A549 (cell line): ENCODE data around the gene ITPKC. TPM values are rescaled to one million over a fixed set of nuclear protein-coding genes. Genes with fewer than 3 reads are reported as not detected.
A peak's percentile ranks its signal among the peaks of the same experiment; 100 is the strongest.

Experiments used
- ATAC-seq, 2 experiments: fragments of 200-7000 bp in 1 of 2; fragments of >200 bp in 1 of 2; cut with Nextera tagmentation in 1 of 2; cut with Tn5 transposase in 1 of 2; 3 replicates each; pipeline versions ENCODE4 v1.8.0 to v1.9.1; 2018 to 2020; ENCODE audit warnings: mild to moderate bottlenecking in 1 of 2, moderate library complexity in 1 of 2
- CTCF ChIA-PET: fragments of 300-600 bp; sonication (Branson Sonifier 250); formaldehyde crosslinking; extraction: SDS; loops from one replicate; lab custom pipeline; 2021; ENCODE audit warnings: antibody characterized with exemption, inconsistent platforms; lab: Yijun Ruan, JAX
- POLR2A ChIA-PET: fragments of 350-600 bp; formaldehyde crosslinking; extraction: SDS; loops from one replicate; lab custom pipeline; 2021; ENCODE audit warnings: antibody characterized with exemption, inconsistent platforms; lab: Yijun Ruan, JAX
- DNase-seq, 2 experiments: peaks; one replicate each; pipeline versions ENCODE4 v3.0.0 to v3.0.0-alpha.2; 2011 to 2016; ENCODE audit warnings: low read depth in 1 of 2, low spot score in 1 of 2
- FAIRE-seq: peaks from 2 replicates; lab custom pipeline; 2011; peaks lifted over from hg19 to GRCh38; lab: Jason Lieb, UNC
- H3K27ac ChIP-seq, 2 experiments: fragments of >200 bp; sonication (Bioruptor Twin); formaldehyde crosslinking; 3 replicates each; pipeline ENCODE4 v1.5.1; 2016 to 2017
- H3K4me1 ChIP-seq: fragments of >200 bp; sonication (Bioruptor Twin); formaldehyde crosslinking; 3 replicates; pipeline ENCODE4 v1.6.1; 2016
- H3K4me2 ChIP-seq: fragments of >200 bp; sonication (Bioruptor Twin); formaldehyde crosslinking; 3 replicates; pipeline ENCODE4 v1.6.1; 2016
- H3K4me3 ChIP-seq: fragments of >200 bp; sonication (Bioruptor Twin); formaldehyde crosslinking; 3 replicates; pipeline ENCODE4 v1.5.1; 2016
- H3K9me3 ChIP-seq: fragments of >200 bp; sonication (Bioruptor Twin); formaldehyde crosslinking; 3 replicates; pipeline ENCODE4 v1.6.1; 2016
- BCL3 ChIP-seq: fragments of >200 bp; sonication (Bioruptor Twin); formaldehyde crosslinking; IDR thresholded peaks from 3 replicates; pipeline ENCODE4 v1.6.1; 2016
- BHLHE40 ChIP-seq: IDR thresholded peaks from 2 replicates; pipeline ENCODE4 v1.6.1; 2012; ENCODE audit warnings: low read depth, low read length, inconsistent platforms
- CHD2 ChIP-seq: fragments of 150-350 bp; IDR thresholded peaks from 2 replicates; pipeline ENCODE4 v1.6.1; 2014; ENCODE audit warnings: low read length; ENCODE audit not compliant: partially characterized antibody
- CHD4 ChIP-seq: fragments of 200-600 bp; sonication (generic); IDR thresholded peaks from 2 replicates; pipeline ENCODE4 v1.6.1; 2016; ENCODE audit warnings: antibody characterized with exemption, mild to moderate bottlenecking, borderline replicate concordance
- FOSB ChIP-seq: fragments of 250-450 bp; sonication (Bioruptor Pico); IDR thresholded peaks from 2 replicates; pipeline ENCODE4 v1.5.0; 2020; ENCODE audit warnings: mild to moderate bottlenecking, moderate library complexity
- GATA3 ChIP-seq: IDR thresholded peaks from 2 replicates; pipeline ENCODE4 v1.6.1; 2012; ENCODE audit warnings: borderline replicate concordance
- JUN ChIP-seq, 2 experiments: fragments of >200 bp; sonication (Bioruptor Twin); formaldehyde crosslinking; IDR thresholded peaks; 2 replicates in 1 of 2; 3 replicates in 1 of 2; pipeline ENCODE4 v1.6.1; 2016 to 2017
- KDM1A ChIP-seq: fragments of 200-600 bp; sonication (generic); IDR thresholded peaks from 2 replicates; pipeline ENCODE4 v1.6.1; 2016; ENCODE audit warnings: low read depth, mild to moderate bottlenecking
- MAFK ChIP-seq: fragments of 450-650 bp; IDR thresholded peaks from 2 replicates; pipeline ENCODE4 v1.6.1; 2014; ENCODE audit not compliant: partially characterized antibody
- NPAS2 ChIP-seq: fragments of 250-450 bp; sonication (Bioruptor Pico); IDR thresholded peaks from 2 replicates; pipeline ENCODE4 v1.8.0; 2022; ENCODE audit warnings: mild to moderate bottlenecking, moderate library complexity, borderline replicate concordance
- NR3C1 ChIP-seq: fragments of >200 bp; sonication (Bioruptor Twin); formaldehyde crosslinking; IDR thresholded peaks from 3 replicates; pipeline ENCODE4 v1.6.1; 2017
- POLR2A ChIP-seq: IDR thresholded peaks from 2 replicates; pipeline ENCODE4 v1.6.1; 2012; ENCODE audit warnings: mild to moderate bottlenecking, low read length
- POLR2AphosphoS2 ChIP-seq: conservative IDR thresholded peaks from 2 replicates; pipeline ENCODE4 v1.6.1; 2012; ENCODE audit warnings: low read length, improper control_type of control experiment, inconsistent platforms
- RFX5 ChIP-seq: fragments of 450-650 bp; IDR thresholded peaks from 2 replicates; pipeline ENCODE4 v1.7.1; 2014; ENCODE audit warnings: antibody characterized with exemption, mild to moderate bottlenecking, moderate library complexity
- SREBF2 ChIP-seq: fragments of 450-650 bp; IDR thresholded peaks from 2 replicates; pipeline ENCODE4 v1.6.1; 2014; ENCODE audit warnings: mild to moderate bottlenecking, moderate library complexity
- ZC3H11A ChIP-seq: fragments of 450-650 bp; IDR thresholded peaks from 2 replicates; pipeline ENCODE4 v1.6.1; 2014; ENCODE audit warnings: antibody characterized with exemption, mild to moderate bottlenecking
- ZNF302 ChIP-seq: fragments of 250-450 bp; sonication (Bioruptor Pico); IDR thresholded peaks from 2 replicates; pipeline ENCODE4 v1.9.0; 2021; ENCODE audit warnings: inconsistent platforms, mild to moderate bottlenecking, moderate library complexity
- WGBS: methylation state at CpG from one replicate; pipeline ENCODE4 v1.1.6; 2017; ENCODE audit errors: missing lambda C conversion rate; 5-methylcytosine and 5-hydroxymethylcytosine counted together
- polyA plus RNA-seq, 4 experiments: library from polyadenylated mRNA; depleted of rRNA in 3 of 4; stranded (reverse); fragments of >200 nt; fragmentation: RNase III in 1 of 4; extraction: RNeasy Plus Mini Kit Qiagen cat#74134 plus additional on column Dnase treatment in 1 of 4; gene quantifications; 2 replicates in 3 of 4; 3 replicates in 1 of 4; pipeline ENCODE4 v1.2.3, GENCODE V29; 2011 to 2017
- TF ChIP-seq, protein P1 (sequence below): fragments of 150-350 bp; IDR thresholded peaks from 2 replicates; pipeline ENCODE4 v1.6.1; 2014; ENCODE audit warnings: low read depth, mild to moderate bottlenecking, low read length
- TF ChIP-seq, protein P2 (sequence below): fragments of >200 bp; sonication (Bioruptor Twin); formaldehyde crosslinking; IDR thresholded peaks from 3 replicates; pipeline ENCODE4 v1.5.1; 2016
- TF ChIP-seq, protein P3 (sequence below): IDR thresholded peaks from 2 replicates; pipeline ENCODE4 v1.6.1; 2012; ENCODE audit warnings: low read depth, borderline replicate concordance

The ITPKC gene
- polyA plus RNA-seq, 2 of the 4 experiments (the other 2 are of a cell fraction): 6.5 to 7.9 TPM

DNA sequence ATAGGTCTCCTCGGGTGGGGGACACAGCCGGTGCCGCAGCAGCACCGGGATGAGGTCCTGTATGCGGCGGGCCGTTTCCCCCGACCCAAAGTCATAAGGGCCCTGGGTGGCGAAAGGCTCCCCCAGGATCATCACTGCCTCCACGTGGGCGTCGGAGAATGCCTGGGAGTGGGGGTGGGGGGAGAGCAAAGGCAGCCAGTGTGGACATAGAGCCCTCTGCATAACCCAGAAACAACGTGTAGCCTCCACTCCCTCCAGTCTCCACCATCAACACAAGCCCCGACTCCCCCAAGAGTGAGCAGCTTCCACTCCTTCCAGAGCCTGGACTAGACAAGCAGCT lies 24.7 kb upstream of the ITPKC start (continued):
- no peak for TF ChIP-seq ZC3H11A

DNA sequence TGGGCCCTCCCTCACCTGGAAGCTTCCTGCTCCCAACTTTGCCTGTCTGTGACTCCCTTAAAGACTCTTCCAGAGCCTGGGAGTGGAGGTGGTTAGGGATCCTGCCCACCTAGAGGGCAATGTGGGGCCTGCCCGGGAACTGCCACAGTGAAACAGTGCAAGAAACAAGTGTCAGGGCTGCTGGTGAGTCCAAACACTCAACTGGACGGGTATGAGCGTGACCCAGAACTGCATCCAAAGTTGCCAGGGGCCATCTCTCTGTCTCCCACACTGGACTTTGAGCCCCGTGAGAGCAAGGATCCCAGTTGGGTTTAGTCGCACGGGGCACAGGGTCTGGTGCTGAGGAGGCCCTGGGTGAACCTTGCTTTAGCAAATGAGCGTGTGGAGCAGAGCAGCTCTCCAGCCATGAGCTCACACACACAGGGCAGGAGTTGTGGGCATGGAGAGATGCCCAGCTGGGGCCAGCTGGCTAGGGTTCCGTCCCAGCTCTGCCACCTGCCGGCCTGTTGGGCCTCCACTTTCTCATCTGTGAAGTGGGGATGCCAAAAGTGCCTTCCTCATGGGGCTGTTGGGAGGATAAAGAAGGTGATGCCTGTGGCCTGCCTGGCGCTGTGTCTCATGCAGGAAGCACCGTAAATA lies 23.6 kb upstream of the ITPKC start:
- TF ChIP-seq KDM1A: peak; percentile 60; the same call in 1 of the 2 replicates
- TF ChIP-seq MAFK: no peak
- TF ChIP-seq SREBF2: no peak
- POLR2A ChIA-PET: no interaction called here
- CTCF ChIA-PET: interaction anchor here (0.9 to 5.3 kb wide), 12 partner anchors 9 to 105 kb away, joined by 3 to 66 read pairs (median 3); partner anchors contain the start of genes EGLN2 and RAB4B
- 89% methylated on average over 11 of the region's 11 CpGs for WGBS
- peaks cover 32% of the 10 kb centered on the region for H3K4me1 ChIP-seq
- DNase-seq (no peak), FAIRE-seq (no peak), ATAC-seq (0 out of 6 replicates have a peak, but pooled peaks of 1 of the 2 experiments have one; percentile 2)
- H3K9me3 ChIP-seq: no peaks in the 10 kb centered on the region
- no peak overlapping the region for H3K4me2 ChIP-seq
- peak overlapping the region in 1 of 2 experiments; percentile 93; a peak in 2 of 6 replicates for H3K27ac ChIP-seq
- H3K4me3 ChIP-seq: no peak overlapping the region

DNA sequence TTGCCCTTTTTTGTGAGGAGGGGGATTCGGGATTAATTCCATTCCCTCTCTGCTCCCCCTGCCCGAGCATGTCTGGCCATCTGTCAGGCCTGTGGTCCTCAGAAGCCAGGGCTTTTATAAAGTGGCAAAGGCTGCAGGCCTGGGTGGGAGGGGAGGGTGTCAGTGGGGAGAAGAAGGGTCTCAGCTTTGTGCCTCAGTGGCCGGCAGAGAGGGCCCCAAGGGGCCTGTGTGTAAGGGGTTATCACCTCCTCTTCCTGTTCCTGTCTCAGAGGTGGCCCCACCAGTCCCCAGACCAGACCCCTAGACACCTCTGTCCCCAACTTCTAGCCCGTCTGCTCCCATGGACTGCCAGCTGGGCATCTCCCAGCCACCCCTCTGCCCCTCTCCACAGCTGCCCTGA lies 23.0 kb upstream of the ITPKC start:
- no peaks in the 10 kb centered on the region for H3K9me3 ChIP-seq
- DNase-seq (no peak), FAIRE-seq (no peak), ATAC-seq (no peak)
- H3K4me3 ChIP-seq: no peak overlapping the region
- H3K27ac ChIP-seq: no peak overlapping the region
- ChIA-PET POLR2A (no interaction called here), CTCF (interaction anchor here (1.0 to 5.3 kb wide), 9 partner anchors 8 to 84 kb away, joined by 3 to 66 read pairs (median 3); partner anchors contain the start of gene RAB4B)
- peaks cover 27% of the 10 kb centered on the region for H3K4me1 ChIP-seq
- no peak overlapping the region for H3K4me2 ChIP-seq
- WGBS: 72% methylated on average over 4 of the region's 4 CpGs
- TF ChIP-seq, protein P1, sequence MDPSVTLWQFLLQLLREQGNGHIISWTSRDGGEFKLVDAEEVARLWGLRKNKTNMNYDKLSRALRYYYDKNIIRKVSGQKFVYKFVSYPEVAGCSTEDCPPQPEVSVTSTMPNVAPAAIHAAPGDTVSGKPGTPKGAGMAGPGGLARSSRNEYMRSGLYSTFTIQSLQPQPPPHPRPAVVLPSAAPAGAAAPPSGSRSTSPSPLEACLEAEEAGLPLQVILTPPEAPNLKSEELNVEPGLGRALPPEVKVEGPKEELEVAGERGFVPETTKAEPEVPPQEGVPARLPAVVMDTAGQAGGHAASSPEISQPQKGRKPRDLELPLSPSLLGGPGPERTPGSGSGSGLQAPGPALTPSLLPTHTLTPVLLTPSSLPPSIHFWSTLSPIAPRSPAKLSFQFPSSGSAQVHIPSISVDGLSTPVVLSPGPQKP: no peak
- no peak for TF ChIP-seq RFX5

GRCh38 chr19:40695881-40696280 lies 21.0 kb upstream of the ITPKC start:
- TF ChIP-seq JUN (IDR thresholded peaks at IDR 0.05): 0 out of 5 replicates have a peak, but pooled peaks of 1 of the 2 experiments have one; percentile 12
- no peak for TF ChIP-seq NR3C1
- H3K27ac ChIP-seq: no peak overlapping the region
- DNase-seq (no peak), FAIRE-seq (no peak), ATAC-seq (no peak)
- 86% methylated on average over 5 of the region's 5 CpGs for WGBS
- no peak overlapping the region for H3K4me2 ChIP-seq
- ChIA-PET POLR2A (no interaction called here), CTCF (interaction anchor here (1.1 to 1.6 kb wide), 2 partner anchors 33 to 34 kb away, joined by 4 to 7 read pairs; no protein-coding TSS in a partner anchor)
- H3K4me3 ChIP-seq: no peak overlapping the region
- H3K9me3 ChIP-seq: no peaks in the 10 kb centered on the region
- H3K4me1 ChIP-seq: peaks cover 16% of the 10 kb centered on the region

- POLR2A ChIA-PET: interaction anchor here (0.7 kb wide), 1 partner anchor 27 kb away, joined by 6 read pairs; no protein-coding TSS in a partner anchor
- Histone ChIP-seq H3K9me3 (no peaks in the 10 kb centered on the region), H3K4me1 (peaks cover 5% of the 10 kb centered on the region; the same call in 2 of the 3 replicates), H3K4me3 (no peak overlapping the region), H3K27ac (no peak overlapping the region), H3K4me2 (no peak overlapping the region)
- no peak for ATAC-seq
- 95% methylated on average over 6 of the region's 6 CpGs for whole genome bisulfite sequencing
- no peak for TF ChIP-seq CHD2
- no peak for TF ChIP-seq MAFK
- TF ChIP-seq RFX5: no peak
- TF ChIP-seq BHLHE40: no peak
- no peak for TF ChIP-seq FOSB
- TF ChIP-seq BCL3: no peak
- no peak for TF ChIP-seq POLR2AphosphoS2
- TF ChIP-seq JUN (IDR thresholded peaks at IDR 0.05): no peak
- TF ChIP-seq NPAS2 (CRISPR knock-in tag): no peak
- TF ChIP-seq NR3C1: no peak
- TF ChIP-seq ZNF302 (CRISPR knock-in tag): no peak
- no peak for TF ChIP-seq KDM1A
- TF ChIP-seq POLR2A: no peak
- TF ChIP-seq CHD4: no peak
- TF ChIP-seq SREBF2: no peak
- no peak for TF ChIP-seq GATA3
- TF ChIP-seq, protein P2, sequence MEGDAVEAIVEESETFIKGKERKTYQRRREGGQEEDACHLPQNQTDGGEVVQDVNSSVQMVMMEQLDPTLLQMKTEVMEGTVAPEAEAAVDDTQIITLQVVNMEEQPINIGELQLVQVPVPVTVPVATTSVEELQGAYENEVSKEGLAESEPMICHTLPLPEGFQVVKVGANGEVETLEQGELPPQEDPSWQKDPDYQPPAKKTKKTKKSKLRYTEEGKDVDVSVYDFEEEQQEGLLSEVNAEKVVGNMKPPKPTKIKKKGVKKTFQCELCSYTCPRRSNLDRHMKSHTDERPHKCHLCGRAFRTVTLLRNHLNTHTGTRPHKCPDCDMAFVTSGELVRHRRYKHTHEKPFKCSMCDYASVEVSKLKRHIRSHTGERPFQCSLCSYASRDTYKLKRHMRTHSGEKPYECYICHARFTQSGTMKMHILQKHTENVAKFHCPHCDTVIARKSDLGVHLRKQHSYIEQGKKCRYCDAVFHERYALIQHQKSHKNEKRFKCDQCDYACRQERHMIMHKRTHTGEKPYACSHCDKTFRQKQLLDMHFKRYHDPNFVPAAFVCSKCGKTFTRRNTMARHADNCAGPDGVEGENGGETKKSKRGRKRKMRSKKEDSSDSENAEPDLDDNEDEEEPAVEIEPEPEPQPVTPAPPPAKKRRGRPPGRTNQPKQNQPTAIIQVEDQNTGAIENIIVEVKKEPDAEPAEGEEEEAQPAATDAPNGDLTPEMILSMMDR: no peak
- TF ChIP-seq, protein P3, sequence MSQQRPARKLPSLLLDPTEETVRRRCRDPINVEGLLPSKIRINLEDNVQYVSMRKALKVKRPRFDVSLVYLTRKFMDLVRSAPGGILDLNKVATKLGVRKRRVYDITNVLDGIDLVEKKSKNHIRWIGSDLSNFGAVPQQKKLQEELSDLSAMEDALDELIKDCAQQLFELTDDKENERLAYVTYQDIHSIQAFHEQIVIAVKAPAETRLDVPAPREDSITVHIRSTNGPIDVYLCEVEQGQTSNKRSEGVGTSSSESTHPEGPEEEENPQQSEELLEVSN: no peak
- no peak for FAIRE-seq
- DNase-seq: no peak
- CTCF ChIA-PET: interaction anchor here (0.8 to 1.6 kb wide), 4 partner anchors 11 to 101 kb away, joined by 3 to 7 read pairs (median 5); no protein-coding TSS in a partner anchor
Observed at GRCh38 chr19:40697007-40697406, 19.9 kb upstream of the ITPKC start.
